HCT116 (cell line): ENCODE results near the gene OCEL1. TPM values are rescaled to one million over a fixed set of nuclear protein-coding genes. Genes with fewer than 3 reads are reported as not detected.

Source experiments
- ATAC-seq: fragments of 200-7000 bp; cut with Tn5 transposase; 2 replicates; pipeline ENCODE4 v1.9.1; 2020; ENCODE audit warnings: mild to moderate bottlenecking, moderate library complexity
- BruUV-seq: library from RNA; stranded (reverse); fragments of 400-500 nt; replicated peaks from 2 replicates; lab custom pipeline; 2021; lab: Mats Ljungman, UMichigan
- CTCF ChIA-PET: fragments of 300-600 bp; sonication (Branson Sonifier 250); formaldehyde crosslinking; loops from one replicate; lab custom pipeline; 2021; ENCODE audit warnings: antibody characterized with exemption; lab: Charles Lee
- POLR2A ChIA-PET: fragments of 300-600, 350-600 bp; sonication (Branson Sonifier 250); formaldehyde crosslinking; loops from one replicate; lab custom pipeline; 2021; ENCODE audit warnings: antibody characterized with exemption; lab: Charles Lee
- RAD21 ChIA-PET, 2 experiments: fragments of 300-600 bp; sonication (Branson Sonifier 250); formaldehyde crosslinking; loops; one replicate each; lab custom pipeline; 2023; ENCODE audit warnings: low total read pairs in 2 of 2; ENCODE audit not compliant: uncharacterized antibody in 2 of 2, unreplicated experiment in 2 of 2, low non-redundant PET in 1 of 2; lab: Charles Lee
- DNase-seq: peaks from one replicate; pipeline ENCODE4 v3.0.0-alpha.2; 2010; ENCODE audit warnings: low read depth, low spot score
- H2AFZ ChIP-seq: fragments of 200-600 bp; shearing (Covaris generic), sonication (generic); 2 replicates; pipeline ENCODE4 v1.6.1; 2017; ENCODE audit warnings: low read depth, mixed run types, mixed read lengths, antibody characterized with exemption, low read length; ENCODE audit not compliant: poor library complexity, severe bottlenecking
- H3K27ac ChIP-seq: 2 replicates; pipeline ENCODE4 v1.5.1; 2012; ENCODE audit warnings: low read depth, low read length
- H3K27me3 ChIP-seq: fragments of 200-600 bp; sonication (generic); 2 replicates; pipeline ENCODE4 v1.6.1; 2016; ENCODE audit warnings: mixed run types, low read length, mixed read lengths; ENCODE audit not compliant: insufficient read depth
- H3K36me3 ChIP-seq, 2 experiments: fragments of 200-500 bp in 1 of 2; fragments of 200-600 bp in 1 of 2; sonication (Bioruptor generic) in 1 of 2; sonication (generic) in 1 of 2; 2 replicates each; pipeline versions ENCODE4 v1.5.1 to v1.6.1; 2014 to 2016; ENCODE audit warnings: low read length in 2 of 2, inconsistent platforms in 1 of 2, mixed read lengths in 1 of 2, mixed run types in 1 of 2; ENCODE audit not compliant: insufficient read depth in 2 of 2, control insufficient read depth in 1 of 2
- H3K4me1 ChIP-seq, 2 experiments: fragments of 200-600 bp in 1 of 2; sonication (generic) in 1 of 2; 2 replicates each; pipeline versions ENCODE4 v1.5.1 to v1.6.1; 2012 to 2017; ENCODE audit warnings: low read length in 2 of 2, inconsistent platforms in 1 of 2, mild to moderate bottlenecking in 1 of 2, mixed read lengths in 1 of 2, mixed run types in 1 of 2, moderate library complexity in 1 of 2; ENCODE audit not compliant: insufficient read depth in 2 of 2, control insufficient read depth in 1 of 2
- H3K4me2 ChIP-seq: fragments of 200-600 bp; sonication (generic); 2 replicates; pipeline ENCODE4 v1.6.1; 2017; ENCODE audit warnings: mixed run types, low read length, mixed read lengths
- H3K4me3 ChIP-seq, 2 experiments: fragments of 200-600 bp in 1 of 2; sonication (generic) in 1 of 2; replicated peaks in 1 of 2; 2 replicates each; pipeline ENCODE4 v1.5.1; 2011 to 2016; ENCODE audit warnings: low read length in 2 of 2, control low read depth in 1 of 2, low read depth in 1 of 2, mild to moderate bottlenecking in 1 of 2, mixed read lengths in 1 of 2, mixed run types in 1 of 2
- H3K79me2 ChIP-seq: fragments of 200-600 bp; sonication (generic); 2 replicates; pipeline ENCODE4 v1.6.1; 2017; ENCODE audit warnings: mild to moderate bottlenecking, mixed run types, low read length, moderate library complexity, mixed read lengths; ENCODE audit not compliant: insufficient read depth
- H3K9ac ChIP-seq: fragments of 200-600 bp; sonication (generic); 2 replicates; pipeline ENCODE4 v1.6.1; 2016; ENCODE audit warnings: low read length, mixed read lengths
- H3K9me2 ChIP-seq: fragments of 200-600 bp; sonication (generic), shearing (Covaris generic); 2 replicates; pipeline ENCODE4 v1.6.1; 2017; ENCODE audit warnings: mixed run types, mild to moderate bottlenecking, moderate library complexity; ENCODE audit not compliant: insufficient read depth
- H3K9me3 ChIP-seq, 2 experiments: fragments of 200-500 bp in 1 of 2; fragments of 200-600 bp in 1 of 2; sonication (Bioruptor generic) in 1 of 2; sonication (generic) in 1 of 2; 2 replicates each; pipeline ENCODE4 v1.6.1; 2014 to 2017; ENCODE audit warnings: low read length in 2 of 2, mixed read lengths in 2 of 2, inconsistent platforms in 1 of 2, low read depth in 1 of 2, mild to moderate bottlenecking in 1 of 2, mixed run types in 1 of 2, moderate library complexity in 1 of 2; ENCODE audit not compliant: control insufficient read depth in 1 of 2, insufficient read depth in 1 of 2
- H4K20me1 ChIP-seq: fragments of 200-600 bp; sonication (generic), shearing (Covaris generic); 2 replicates; pipeline ENCODE4 v1.6.1; 2017; ENCODE audit warnings: mixed run types, mild to moderate bottlenecking, moderate library complexity; ENCODE audit not compliant: insufficient read depth
- CBX3 ChIP-seq: IDR thresholded peaks from 2 replicates; pipeline ENCODE4 v1.6.1; 2012; ENCODE audit warnings: low read depth
- CEBPB ChIP-seq: IDR thresholded peaks from 2 replicates; pipeline ENCODE4 v1.6.1; 2012; ENCODE audit warnings: low read depth
- ELF1 ChIP-seq: IDR thresholded peaks from 2 replicates; pipeline ENCODE4 v1.6.1; 2012; ENCODE audit warnings: low read depth, borderline replicate concordance
- EZH2phosphoT487 ChIP-seq: fragments of 200-600 bp; IDR thresholded peaks from 2 replicates; pipeline ENCODE4 v1.6.1; 2018; ENCODE audit warnings: antibody characterized with exemption, borderline replicate concordance
- FOSL1 ChIP-seq: IDR thresholded peaks from 2 replicates; pipeline ENCODE4 v1.6.1; 2012; ENCODE audit warnings: low read depth
- JUND ChIP-seq: IDR thresholded peaks from 2 replicates; pipeline ENCODE4 v1.6.1; 2012
- MAX ChIP-seq: IDR thresholded peaks from 2 replicates; pipeline ENCODE4 v1.6.1; 2012
- POLR2A ChIP-seq: IDR thresholded peaks from 2 replicates; pipeline ENCODE4 v1.7.0; 2011; ENCODE audit warnings: borderline replicate concordance; ENCODE audit not compliant: insufficient read depth, insufficient read length; ENCODE audit errors: extremely low read depth
- POLR2AphosphoS5 ChIP-seq: IDR thresholded peaks from 2 replicates; pipeline ENCODE4 v1.6.1; 2011; ENCODE audit warnings: mild to moderate bottlenecking, low read depth, low read length, moderate library complexity
- RAD21 ChIP-seq: IDR thresholded peaks from 2 replicates; pipeline ENCODE4 v1.6.1; 2012; ENCODE audit warnings: low read depth, mild to moderate bottlenecking
- REST ChIP-seq: IDR thresholded peaks from 2 replicates; pipeline ENCODE4 v1.6.1; 2012; ENCODE audit warnings: low read depth
- SP1 ChIP-seq: IDR thresholded peaks from 2 replicates; pipeline ENCODE4 v1.6.1; 2012; ENCODE audit warnings: low read depth
- SRF ChIP-seq: IDR thresholded peaks from 2 replicates; pipeline ENCODE4 v1.6.1; 2012; ENCODE audit warnings: low read depth
- TCF7L2 ChIP-seq: IDR thresholded peaks from 2 replicates; pipeline ENCODE4 v1.7.0; 2011; ENCODE audit warnings: borderline replicate concordance, inconsistent platforms; ENCODE audit not compliant: insufficient read depth, insufficient read length; ENCODE audit errors: extremely low read depth
- ZFX ChIP-seq: fragments of 450-650 bp; IDR thresholded peaks from 2 replicates; pipeline ENCODE4 v1.6.1; 2017
- intact Hi-C: fragments of 100-400 bp; cut with micrococcal nuclease; formaldehyde crosslinking; loops from 2 replicates; pipeline ENCODE4 v1.10.0; 2022
- total RNA-seq: library from RNA; stranded (reverse); gene quantifications from one replicate; pipeline ENCODE4 v1.2.1, GENCODE V29; 2021; ENCODE audit not compliant: unreplicated experiment
- TF ChIP-seq, protein P1 (sequence below): IDR thresholded peaks from 2 replicates; pipeline ENCODE4 v1.6.1; 2011; ENCODE audit warnings: mild to moderate bottlenecking, low read length, moderate library complexity; ENCODE audit not compliant: insufficient replicate concordance; ENCODE audit errors: extremely low read depth
- TF ChIP-seq, protein P2 (sequence below), 3 experiments: fragments of 200-600 bp in 1 of 3; sonication (generic) in 1 of 3; IDR thresholded peaks in 2 of 3; conservative IDR thresholded peaks in 1 of 3; 2 replicates each; pipeline ENCODE4 v1.5.1; 2012 to 2017; ENCODE audit warnings: low read depth in 2 of 3, low read length in 2 of 3, antibody characterized with exemption in 1 of 3, borderline replicate concordance in 1 of 3, control low read depth in 1 of 3, mild to moderate bottlenecking in 1 of 3, mixed read lengths in 1 of 3, mixed run types in 1 of 3, moderate library complexity in 1 of 3; ENCODE audit not compliant: insufficient read depth in 1 of 3
- TF ChIP-seq, protein P3 (sequence below): IDR thresholded peaks from 2 replicates; pipeline ENCODE4 v1.6.1; 2012

The OCEL1 gene
- total RNA-seq, 1 experiment from 2014 or later = 39.8 TPM

- Histone ChIP-seq H3K27me3 (no peaks in the 10 kb centered on the region), H3K4me3 (peak overlapping the region; percentile 87 to 94), H3K79me2 (peaks cover 47% of the 10 kb centered on the region), H3K4me1 (peaks cover 50 to 70% of the 10 kb centered on the region in 2 experiments), H3K4me2 (peak overlapping the region; percentile 99), H4K20me1 (no peaks in the 10 kb centered on the region), H3K9me2 (no peaks in the 10 kb centered on the region), H3K9ac (peak overlapping the region; percentile 86), H2AFZ (no peak overlapping the region), H3K9me3 (no peaks in the 10 kb centered on the region), H3K36me3 (peaks cover 0 to 3% of the 10 kb centered on the region in 2 experiments; a peak in 1 of 4 replicates), H3K27ac (peak overlapping the region; percentile 91)
- ChIA-PET RAD21 (interaction anchor here in 1 of 2 experiments (0.5 kb wide), 1 partner anchor 192 kb away, joined by 3 read pairs; no protein-coding TSS in a partner anchor), POLR2A (interaction anchor here (0.9 to 1.7 kb wide), 2 partner anchors 10 to 64 kb away, joined by 5 to 7 read pairs; partner anchors contain the start of gene DDA1), CTCF (no interaction called here)
- TF ChIP-seq FOSL1 (no peak), ZFX (no peak; the same call in 1 of the 2 replicates), TCF7L2 (no peak), JUND (no peak), MAX (no peak), CEBPB (no peak), REST (no peak), EZH2phosphoT487 (no peak), SRF (no peak), POLR2AphosphoS5 (no peak), POLR2A (no peak), CBX3 (no peak), RAD21 (no peak), SP1 (no peak), ELF1 (no peak)
- TF ChIP-seq, protein P1, sequence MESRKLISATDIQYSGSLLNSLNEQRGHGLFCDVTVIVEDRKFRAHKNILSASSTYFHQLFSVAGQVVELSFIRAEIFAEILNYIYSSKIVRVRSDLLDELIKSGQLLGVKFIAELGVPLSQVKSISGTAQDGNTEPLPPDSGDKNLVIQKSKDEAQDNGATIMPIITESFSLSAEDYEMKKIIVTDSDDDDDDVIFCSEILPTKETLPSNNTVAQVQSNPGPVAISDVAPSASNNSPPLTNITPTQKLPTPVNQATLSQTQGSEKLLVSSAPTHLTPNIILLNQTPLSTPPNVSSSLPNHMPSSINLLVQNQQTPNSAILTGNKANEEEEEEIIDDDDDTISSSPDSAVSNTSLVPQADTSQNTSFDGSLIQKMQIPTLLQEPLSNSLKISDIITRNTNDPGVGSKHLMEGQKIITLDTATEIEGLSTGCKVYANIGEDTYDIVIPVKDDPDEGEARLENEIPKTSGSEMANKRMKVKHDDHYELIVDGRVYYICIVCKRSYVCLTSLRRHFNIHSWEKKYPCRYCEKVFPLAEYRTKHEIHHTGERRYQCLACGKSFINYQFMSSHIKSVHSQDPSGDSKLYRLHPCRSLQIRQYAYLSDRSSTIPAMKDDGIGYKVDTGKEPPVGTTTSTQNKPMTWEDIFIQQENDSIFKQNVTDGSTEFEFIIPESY = no peak
- TF ChIP-seq, protein P2, sequence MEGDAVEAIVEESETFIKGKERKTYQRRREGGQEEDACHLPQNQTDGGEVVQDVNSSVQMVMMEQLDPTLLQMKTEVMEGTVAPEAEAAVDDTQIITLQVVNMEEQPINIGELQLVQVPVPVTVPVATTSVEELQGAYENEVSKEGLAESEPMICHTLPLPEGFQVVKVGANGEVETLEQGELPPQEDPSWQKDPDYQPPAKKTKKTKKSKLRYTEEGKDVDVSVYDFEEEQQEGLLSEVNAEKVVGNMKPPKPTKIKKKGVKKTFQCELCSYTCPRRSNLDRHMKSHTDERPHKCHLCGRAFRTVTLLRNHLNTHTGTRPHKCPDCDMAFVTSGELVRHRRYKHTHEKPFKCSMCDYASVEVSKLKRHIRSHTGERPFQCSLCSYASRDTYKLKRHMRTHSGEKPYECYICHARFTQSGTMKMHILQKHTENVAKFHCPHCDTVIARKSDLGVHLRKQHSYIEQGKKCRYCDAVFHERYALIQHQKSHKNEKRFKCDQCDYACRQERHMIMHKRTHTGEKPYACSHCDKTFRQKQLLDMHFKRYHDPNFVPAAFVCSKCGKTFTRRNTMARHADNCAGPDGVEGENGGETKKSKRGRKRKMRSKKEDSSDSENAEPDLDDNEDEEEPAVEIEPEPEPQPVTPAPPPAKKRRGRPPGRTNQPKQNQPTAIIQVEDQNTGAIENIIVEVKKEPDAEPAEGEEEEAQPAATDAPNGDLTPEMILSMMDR (IDR thresholded peaks at IDR 0.05 in 2 of 3, conservative IDR thresholded peaks at IDR 0.05 in 1 of 3; ENCODE audit: borderline replicate concordance in 1 of 3, insufficient read depth in 1 of 3, low read depth in 2 of 3, low read length in 2 of 3) = no peak
- TF ChIP-seq, protein P3, sequence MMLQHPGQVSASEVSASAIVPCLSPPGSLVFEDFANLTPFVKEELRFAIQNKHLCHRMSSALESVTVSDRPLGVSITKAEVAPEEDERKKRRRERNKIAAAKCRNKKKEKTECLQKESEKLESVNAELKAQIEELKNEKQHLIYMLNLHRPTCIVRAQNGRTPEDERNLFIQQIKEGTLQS = no peak
- no TSS peak for BruUV-seq
- ATAC-seq (no peak), DNase-seq (no peak)
- intact Hi-C loops = loop anchor here (1.0 kb wide), 1 partner anchor 19 kb away; the partner anchor contains the start of gene OCEL1
Measured at GRCh38 chr19:17244618-17245534, 18.9 kb downstream of the OCEL1 start.
